HepG2 (cell line): ENCODE results near the gene MINDY2. TPM values are rescaled to one million over a fixed set of nuclear protein-coding genes. Genes with fewer than 3 reads are reported as not detected.

ENCODE experiments used
- ATAC-seq: fragments of 200-7000 bp; cut with Tn5 transposase; 3 replicates; pipeline ENCODE4 v1.9.1; 2020; ENCODE audit warnings: mild to moderate bottlenecking, moderate library complexity
- BruUV-seq: library from RNA; stranded (reverse); fragments of 400-500 nt; replicated peaks from 2 replicates; lab custom pipeline; 2021; lab: Mats Ljungman, UMichigan
- CTCF ChIA-PET: fragments of 300-600 bp; formaldehyde crosslinking; extraction: SDS; loops from one replicate; lab custom pipeline; 2021; ENCODE audit warnings: low total read pairs, inconsistent platforms, low intra/inter-chr PET ratio; lab: Yijun Ruan, JAX
- POLR2A ChIA-PET: fragments of 350-600 bp; sonication (Branson Sonifier 250); formaldehyde crosslinking; loops from one replicate; lab custom pipeline; 2020; ENCODE audit warnings: antibody characterized with exemption, inconsistent platforms; lab: Yijun Ruan, JAX
- DNase-seq: peaks from one replicate; pipeline ENCODE4 v3.0.0-alpha.2; 2015; ENCODE audit warnings: low spot score
- FAIRE-seq: peaks from 3 replicates; lab custom pipeline; 2011; peaks lifted over from hg19 to GRCh38; lab: Jason Lieb, UNC
- H2AFZ ChIP-seq: one replicate; pipeline ENCODE4 v1.6.1; 2011; ENCODE audit warnings: low read length, inconsistent platforms
- H3K27ac ChIP-seq: fragments of 300-600 bp; 3 replicates; pipeline ENCODE4 v1.8.0; 2011; ENCODE audit warnings: mixed run types, mild to moderate bottlenecking, mixed read lengths, low read length, inconsistent platforms; ENCODE audit not compliant: insufficient read depth; ENCODE audit errors: extremely low read length
- H3K27me3 ChIP-seq, 2 experiments: fragments of 200-600 bp in 1 of 2; 2 replicates in 1 of 2; 3 replicates in 1 of 2; pipeline versions ENCODE4 v1.6.0 to v1.8.0; 2011; ENCODE audit warnings: low read length in 2 of 2, mild to moderate bottlenecking in 2 of 2, moderate library complexity in 2 of 2, inconsistent platforms in 1 of 2; ENCODE audit not compliant: insufficient read depth in 2 of 2, control insufficient read depth in 1 of 2
- H3K36me3 ChIP-seq, 2 experiments: fragments of 200-600 bp in 1 of 2; replicated peaks in 1 of 2; 2 replicates in 1 of 2; 3 replicates in 1 of 2; pipeline versions ENCODE4 v1.5.1 to v1.8.0; 2011; ENCODE audit warnings: low read length in 2 of 2, inconsistent platforms in 1 of 2; ENCODE audit not compliant: insufficient read depth in 2 of 2, control insufficient read depth in 1 of 2
- H3K4me1 ChIP-seq: 2 replicates; pipeline ENCODE4 v1.5.1; 2012; ENCODE audit warnings: low read length, inconsistent platforms; ENCODE audit not compliant: insufficient read depth
- H3K4me2 ChIP-seq: 2 replicates; pipeline ENCODE4 v1.6.0; 2011; ENCODE audit warnings: low read depth, low read length, inconsistent platforms
- H3K4me3 ChIP-seq, 3 experiments: fragments of 200-600 bp in 1 of 3; sonication (generic), shearing (Covaris generic) in 1 of 3; replicated peaks in 1 of 3; 2 replicates each; pipeline ENCODE4 v1.5.1; 2011 to 2016; ENCODE audit warnings: low read length in 3 of 3, inconsistent platforms in 2 of 3, low read depth in 2 of 3, mild to moderate bottlenecking in 2 of 3, control low read depth in 1 of 3, mixed read lengths in 1 of 3; ENCODE audit not compliant: insufficient read depth in 1 of 3
- H3K79me2 ChIP-seq: one replicate; pipeline ENCODE4 v1.6.1; 2011; ENCODE audit warnings: low read length, inconsistent platforms; ENCODE audit not compliant: insufficient read depth
- H3K9ac ChIP-seq: 2 replicates; pipeline ENCODE4 v1.6.0; 2011; ENCODE audit warnings: mild to moderate bottlenecking, low read depth, low read length, inconsistent platforms; ENCODE audit not compliant: insufficient read depth
- H3K9me3 ChIP-seq: 2 replicates; pipeline ENCODE4 v1.5.1; 2012; ENCODE audit warnings: mild to moderate bottlenecking, low read length
- H4K20me1 ChIP-seq: 2 replicates; pipeline ENCODE4 v1.6.0; 2011; ENCODE audit warnings: inconsistent platforms, mild to moderate bottlenecking, low read length, moderate library complexity; ENCODE audit not compliant: insufficient read depth
- AKNA ChIP-seq: sonication (generic); formaldehyde crosslinking; IDR thresholded peaks from 2 replicates; pipeline ENCODE4 v1.4.0; 2020; ENCODE audit warnings: missing genetic modification reagents, borderline replicate concordance
- CCDC6 ChIP-seq: sonication (generic); formaldehyde crosslinking; IDR thresholded peaks from 2 replicates; pipeline ENCODE4 v1.8.1; 2022; ENCODE audit warnings: mild to moderate bottlenecking, missing genetic modification reagents, moderate library complexity
- CENPT ChIP-seq: sonication (generic); formaldehyde crosslinking; IDR thresholded peaks from 2 replicates; pipeline ENCODE4 v1.8.0; 2022; ENCODE audit warnings: low read depth, mild to moderate bottlenecking, moderate library complexity, missing genetic modification reagents
- DNMT1 ChIP-seq: sonication (generic); formaldehyde crosslinking; IDR thresholded peaks from 2 replicates; pipeline ENCODE4 v1.5.1; 2020; ENCODE audit warnings: mild to moderate bottlenecking, missing genetic modification reagents
- DR1 ChIP-seq: sonication (generic); formaldehyde crosslinking; IDR thresholded peaks from 2 replicates; pipeline ENCODE4 v1.8.0; 2021; ENCODE audit warnings: mild to moderate bottlenecking, missing genetic modification reagents, inconsistent platforms
- GPN1 ChIP-seq: sonication (generic); formaldehyde crosslinking; IDR thresholded peaks from 2 replicates; pipeline ENCODE4 v1.5.1; 2020; ENCODE audit warnings: missing genetic modification reagents, borderline replicate concordance
- MLXIP ChIP-seq: sonication (generic); formaldehyde crosslinking; IDR thresholded peaks from 2 replicates; pipeline ENCODE4 v1.9.0; 2021; ENCODE audit warnings: missing genetic modification reagents, borderline replicate concordance
- SOX13 ChIP-seq, 3 experiments: fragments of 450-650 bp in 1 of 3; sonication (generic) in 1 of 3; formaldehyde crosslinking in 1 of 3; IDR thresholded peaks in 2 of 3; conservative IDR thresholded peaks in 1 of 3; 2 replicates each; pipeline versions ENCODE4 v1.5.0 to v1.6.1; 2016 to 2020; ENCODE audit warnings: antibody characterized with exemption in 1 of 3, mild to moderate bottlenecking in 1 of 3, missing compliant biosample characterization in 1 of 3, missing genetic modification reagents in 1 of 3, moderate library complexity in 1 of 3
- SUZ12 ChIP-seq: fragments of 150-350 bp; IDR thresholded peaks from 2 replicates; pipeline ENCODE4 v1.6.1; 2014; ENCODE audit warnings: low read depth, low read length
- ZKSCAN1 ChIP-seq: fragments of 150-350 bp; IDR thresholded peaks from 2 replicates; pipeline ENCODE4 v1.6.1; 2014; ENCODE audit warnings: low read length
- ZNF24 ChIP-seq: fragments of 450-650 bp; IDR thresholded peaks from 2 replicates; pipeline ENCODE4 v1.6.1; 2017; ENCODE audit warnings: antibody characterized with exemption, mild to moderate bottlenecking
- ZNF292 ChIP-seq: sonication (generic); formaldehyde crosslinking; IDR thresholded peaks from 2 replicates; pipeline ENCODE4 v1.8.1; 2022; ENCODE audit warnings: mild to moderate bottlenecking, low read depth, missing genetic modification reagents, borderline replicate concordance
- ZNF572 ChIP-seq: sonication (generic); formaldehyde crosslinking; IDR thresholded peaks from 2 replicates; pipeline ENCODE4 v1.5.1; 2020; ENCODE audit warnings: mild to moderate bottlenecking, missing genetic modification reagents
- WGBS: methylation state at CpG from one replicate; pipeline ENCODE4 v1.1.6; 2017; ENCODE audit warnings: low lambda C conversion rate; 5-methylcytosine and 5-hydroxymethylcytosine counted together
- in situ Hi-C: cut with HindIII; loops from 2 replicates; pipeline ENCODE4 v1.10.0; 2017; ENCODE audit warnings: low pct_unique_long_range_greater_than_20kb; ENCODE audit not compliant: extremely low pct_ligation_motif_present
- intact Hi-C: fragments of 100-400 bp; cut with micrococcal nuclease; formaldehyde crosslinking; loops from one replicate; pipeline ENCODE4 v1.10.0; 2022; ENCODE audit not compliant: unreplicated experiment
- polyA plus RNA-seq, 8 experiments: library from polyadenylated mRNA; depleted of rRNA in 3 of 8; stranded (reverse) in 7 of 8; unstranded in 1 of 8; fragments of >200 nt; fragmentation: Illumina TruSeq in 4 of 8; extraction: Trizol in 4 of 8; gene quantifications; 2 replicates each; pipeline versions ENCODE4 v1.2.1 to v1.2.3, GENCODE V29; 2011 to 2016; ENCODE audit warnings: low read depth in 4 of 8, missing spikeins in 1 of 8, mixed read lengths in 1 of 8; ENCODE audit not compliant: insufficient read depth in 1 of 8
- total RNA-seq, 5 experiments: library from RNA; depleted of rRNA; stranded (reverse); fragments of >200 nt; fragmentation: Illumina TruSeq; extraction: Trizol; gene quantifications; 2 replicates each; pipeline ENCODE4 v1.2.3, GENCODE V29; 2016; ENCODE audit warnings: low read depth in 1 of 5
- TF ChIP-seq, protein P1 (sequence below): sonication (generic); formaldehyde crosslinking; IDR thresholded peaks from 2 replicates; pipeline ENCODE4 v1.4.0; 2020; ENCODE audit warnings: low read depth, mild to moderate bottlenecking, missing genetic modification reagents
- TF ChIP-seq, protein P2 (sequence below): sonication (generic); formaldehyde crosslinking; IDR thresholded peaks from 2 replicates; pipeline ENCODE4 v1.8.0; 2022; ENCODE audit warnings: missing genetic modification reagents, low read depth, mild to moderate bottlenecking, borderline replicate concordance

Gene MINDY2
- total and polyA plus RNA-seq, 2 of the 13 experiments (the other 11 are each of a cell fraction or from before 2014, with no cell fraction given): 7.2 to 12.6 TPM

DNA sequence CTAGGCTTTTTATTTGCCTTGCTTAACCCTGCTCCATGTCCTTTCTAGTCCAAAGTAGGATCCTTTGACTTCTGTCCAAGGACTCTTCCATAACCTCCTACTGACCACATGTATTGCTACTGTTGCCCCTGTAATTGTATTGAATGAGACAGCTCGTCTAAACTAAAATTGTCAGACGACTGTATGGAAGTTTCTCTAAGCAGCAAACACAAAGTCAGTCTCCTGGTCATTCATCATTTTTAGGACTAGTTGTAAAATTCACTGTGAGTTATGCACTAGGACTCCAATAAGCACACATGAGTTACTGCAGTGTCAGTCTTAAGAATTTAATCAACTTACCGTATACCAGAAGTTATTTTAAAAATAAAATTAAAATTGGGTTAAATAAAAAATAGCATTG, 129.5 kb downstream of the MINDY2 start:
- CTCF ChIA-PET: no interaction called here
- no peak overlapping the region for H2AFZ ChIP-seq
- no peak for ATAC-seq
- H3K27ac ChIP-seq: no peak overlapping the region
- no peaks in the 10 kb centered on the region for H4K20me1 ChIP-seq
- no peak overlapping the region for H3K4me3 ChIP-seq
- BruUV-seq: no TSS peak
- H3K4me1 ChIP-seq: no peaks in the 10 kb centered on the region
- H3K9ac ChIP-seq: no peak overlapping the region
- no peak for DNase-seq
- H3K27me3 ChIP-seq: no peaks in the 10 kb centered on the region
- in situ Hi-C loops: no loop called here
- POLR2A ChIA-PET: no interaction called here
- intact Hi-C loops: no loop called here
- no peak overlapping the region for H3K4me2 ChIP-seq
- over 99% methylated on average over 3 of the region's 3 CpGs for WGBS
- FAIRE-seq: no peak
- peaks cover 7 to 52% of the 10 kb centered on the region in 2 experiments for H3K36me3 ChIP-seq
- H3K79me2 ChIP-seq: no peaks in the 10 kb centered on the region
- no peaks in the 10 kb centered on the region for H3K9me3 ChIP-seq
- TF ChIP-seq ZKSCAN1 (no peak), SUZ12 (no peak), CENPT (no peak), ZNF292 (CRISPR knock-in tag) (no peak), AKNA (CRISPR knock-in tag) (no peak), CCDC6 (CRISPR knock-in tag) (no peak), DNMT1 (CRISPR knock-in tag) (no peak), ZNF24 (no peak), DR1 (CRISPR knock-in tag) (no peak), MLXIP (CRISPR knock-in tag) (no peak), ZNF572 (no peak), SOX13 (IDR thresholded peaks at IDR 0.05) (no peak), SOX13 (CRISPR knock-in tag; conservative IDR thresholded peaks at IDR 0.05 in 1 of 2, IDR thresholded peaks at IDR 0.05 in 1 of 2) (no peak), GPN1 (CRISPR knock-in tag) (no peak)
- TF ChIP-seq, protein P1, sequence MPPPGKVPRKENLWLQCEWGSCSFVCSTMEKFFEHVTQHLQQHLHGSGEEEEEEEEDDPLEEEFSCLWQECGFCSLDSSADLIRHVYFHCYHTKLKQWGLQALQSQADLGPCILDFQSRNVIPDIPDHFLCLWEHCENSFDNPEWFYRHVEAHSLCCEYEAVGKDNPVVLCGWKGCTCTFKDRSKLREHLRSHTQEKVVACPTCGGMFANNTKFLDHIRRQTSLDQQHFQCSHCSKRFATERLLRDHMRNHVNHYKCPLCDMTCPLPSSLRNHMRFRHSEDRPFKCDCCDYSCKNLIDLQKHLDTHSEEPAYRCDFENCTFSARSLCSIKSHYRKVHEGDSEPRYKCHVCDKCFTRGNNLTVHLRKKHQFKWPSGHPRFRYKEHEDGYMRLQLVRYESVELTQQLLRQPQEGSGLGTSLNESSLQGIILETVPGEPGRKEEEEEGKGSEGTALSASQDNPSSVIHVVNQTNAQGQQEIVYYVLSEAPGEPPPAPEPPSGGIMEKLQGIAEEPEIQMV (CRISPR knock-in tag): no peak
- TF ChIP-seq, protein P2, sequence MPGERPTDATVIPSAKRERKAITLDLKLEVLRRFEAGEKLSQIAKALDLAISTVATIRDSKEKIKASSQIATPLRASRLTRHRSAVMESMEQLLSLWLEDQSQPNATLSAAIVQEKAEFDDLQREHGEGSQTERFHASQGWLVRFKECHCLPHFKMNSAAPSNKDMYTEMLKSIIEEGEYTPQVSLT (CRISPR knock-in tag): no peak
